Sigmoid colon (tissue), 4 donors: ENCODE data around the gene CCDC120.

ENCODE experiments used
- EP300 ChIP-seq, 4 donors: sonication (generic); formaldehyde crosslinking; IDR thresholded peaks; one replicate each; pipeline ENCODE4 v1.6.1; 2017; ENCODE audit warnings: antibody characterized with exemption in 4 of 4
- POLR2A ChIP-seq, 2 donors: fragments of 450-650 bp; IDR thresholded peaks; one replicate each; pipeline ENCODE4 v1.6.1; 2016; ENCODE audit warnings: antibody characterized with exemption in 2 of 2, mild to moderate bottlenecking in 2 of 2, moderate library complexity in 2 of 2
- TF ChIP-seq, protein P1 (sequence below), 4 experiments: fragments of 450-650 bp in 3 of 4; fragments of 200-600 bp in 1 of 4; IDR thresholded peaks; one replicate each; pipeline ENCODE4 v1.5.1; 2016 to 2019; ENCODE audit warnings: antibody characterized with exemption in 4 of 4, mild to moderate bottlenecking in 3 of 4, moderate library complexity in 2 of 4

DNA sequence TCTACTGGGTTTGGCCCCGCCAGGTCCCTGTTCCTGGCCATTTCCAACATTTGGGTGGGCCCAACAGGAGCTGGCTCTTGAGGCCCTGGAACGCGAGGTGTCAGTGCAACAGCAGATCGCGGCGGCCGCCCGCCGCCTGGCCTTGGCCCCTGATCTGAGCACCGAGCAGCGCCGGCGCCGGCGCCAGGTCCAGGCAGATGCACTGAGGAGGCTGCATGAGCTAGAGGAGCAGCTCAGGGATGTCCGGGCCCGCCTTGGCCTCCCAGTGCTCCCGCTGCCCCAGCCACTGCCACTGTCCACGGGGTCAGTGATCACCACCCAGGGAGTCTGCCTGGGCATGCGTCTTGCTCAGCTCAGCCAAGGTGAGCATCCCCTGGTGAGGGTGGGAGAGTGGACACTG, 5.5 kb downstream of the CCDC120 start:
- TF ChIP-seq, protein P1, sequence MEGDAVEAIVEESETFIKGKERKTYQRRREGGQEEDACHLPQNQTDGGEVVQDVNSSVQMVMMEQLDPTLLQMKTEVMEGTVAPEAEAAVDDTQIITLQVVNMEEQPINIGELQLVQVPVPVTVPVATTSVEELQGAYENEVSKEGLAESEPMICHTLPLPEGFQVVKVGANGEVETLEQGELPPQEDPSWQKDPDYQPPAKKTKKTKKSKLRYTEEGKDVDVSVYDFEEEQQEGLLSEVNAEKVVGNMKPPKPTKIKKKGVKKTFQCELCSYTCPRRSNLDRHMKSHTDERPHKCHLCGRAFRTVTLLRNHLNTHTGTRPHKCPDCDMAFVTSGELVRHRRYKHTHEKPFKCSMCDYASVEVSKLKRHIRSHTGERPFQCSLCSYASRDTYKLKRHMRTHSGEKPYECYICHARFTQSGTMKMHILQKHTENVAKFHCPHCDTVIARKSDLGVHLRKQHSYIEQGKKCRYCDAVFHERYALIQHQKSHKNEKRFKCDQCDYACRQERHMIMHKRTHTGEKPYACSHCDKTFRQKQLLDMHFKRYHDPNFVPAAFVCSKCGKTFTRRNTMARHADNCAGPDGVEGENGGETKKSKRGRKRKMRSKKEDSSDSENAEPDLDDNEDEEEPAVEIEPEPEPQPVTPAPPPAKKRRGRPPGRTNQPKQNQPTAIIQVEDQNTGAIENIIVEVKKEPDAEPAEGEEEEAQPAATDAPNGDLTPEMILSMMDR (IDR thresholded peaks at IDR 0.05), result no peak
- TF ChIP-seq EP300 (IDR thresholded peaks at IDR 0.05) (no peak), POLR2A (IDR thresholded peaks at IDR 0.05) (no peak)
